Effector memory CD4-positive, alpha-beta T cell (primary cell): ENCODE data around the gene MST1.

Experiments used
- DNase-seq, 3 donors: peaks; one replicate each; pipeline ENCODE4 v3.0.0-alpha.2; 2020
- H3K27ac ChIP-seq: 2 replicates; pipeline ENCODE4 v1.7.0; 2013; ENCODE audit warnings: mild to moderate bottlenecking, low read length, moderate library complexity; ENCODE audit not compliant: insufficient read depth, poor library complexity, severe bottlenecking
- H3K27me3 ChIP-seq: replicated peaks from 2 replicates; pipeline ENCODE4 v1.7.0; 2013; ENCODE audit warnings: mild to moderate bottlenecking, low read length; ENCODE audit not compliant: insufficient read depth, control insufficient read depth, poor library complexity, severe bottlenecking
- H3K36me3 ChIP-seq: 2 replicates; pipeline ENCODE4 v1.7.0; 2013; ENCODE audit warnings: mild to moderate bottlenecking, low read length, moderate library complexity; ENCODE audit not compliant: control insufficient read depth, insufficient read depth
- H3K4me1 ChIP-seq: 2 replicates; pipeline ENCODE4 v1.7.0; 2013; ENCODE audit warnings: low read length, mild to moderate bottlenecking; ENCODE audit not compliant: control insufficient read depth, insufficient read depth, poor library complexity, severe bottlenecking
- H3K4me3 ChIP-seq: 2 replicates; pipeline ENCODE4 v1.7.0; 2013; ENCODE audit warnings: low read length, low read depth, mild to moderate bottlenecking; ENCODE audit not compliant: insufficient read depth, poor library complexity, severe bottlenecking
- H3K9me3 ChIP-seq: 2 replicates; pipeline ENCODE4 v1.7.0; 2013; ENCODE audit warnings: mild to moderate bottlenecking, low read length, moderate library complexity; ENCODE audit not compliant: control insufficient read depth

Gene MST1

GRCh38 chr3:49639551-49639950 is 49.7 kb downstream of the MST1 start:
- H3K4me3 ChIP-seq = no peak overlapping the region

DNA sequence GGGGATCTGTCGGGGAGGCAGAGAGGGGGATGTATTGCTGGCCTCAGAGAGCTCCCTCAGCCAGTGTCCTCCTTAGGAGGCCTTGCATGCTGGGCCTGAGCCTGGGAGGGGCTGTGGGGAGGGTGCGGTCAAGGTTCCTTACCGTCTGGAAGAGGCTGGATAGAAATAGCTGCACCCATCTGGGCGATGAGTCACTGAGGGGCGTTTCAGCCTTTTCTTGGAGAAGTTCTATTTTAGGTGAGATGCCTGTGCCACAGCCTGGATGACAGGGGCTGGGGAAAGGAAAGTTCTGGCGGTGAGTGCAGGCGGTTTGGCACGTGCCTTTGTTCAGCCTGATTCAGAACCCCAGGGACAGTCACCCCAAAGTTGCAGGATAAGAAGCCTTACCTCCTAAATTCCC is 50.8 kb downstream of the MST1 start:
- H3K27me3 ChIP-seq = no peaks in the 10 kb centered on the region
- no peak overlapping the region for H3K4me3 ChIP-seq
- no peaks in the 10 kb centered on the region for H3K9me3 ChIP-seq
- H3K36me3 ChIP-seq = no peaks in the 10 kb centered on the region
- no peak overlapping the region for H3K27ac ChIP-seq
- no peaks in the 10 kb centered on the region for H3K4me1 ChIP-seq
- DNase-seq = no peak

More at GRCh38 chr3:49639551-49639950, 49.7 kb downstream of the MST1 start:
- DNase-seq = no peak
- Histone ChIP-seq H3K27ac (no peak overlapping the region), H3K27me3 (no peaks in the 10 kb centered on the region), H3K4me1 (no peaks in the 10 kb centered on the region), H3K9me3 (no peaks in the 10 kb centered on the region), H3K36me3 (no peaks in the 10 kb centered on the region)

DNA sequence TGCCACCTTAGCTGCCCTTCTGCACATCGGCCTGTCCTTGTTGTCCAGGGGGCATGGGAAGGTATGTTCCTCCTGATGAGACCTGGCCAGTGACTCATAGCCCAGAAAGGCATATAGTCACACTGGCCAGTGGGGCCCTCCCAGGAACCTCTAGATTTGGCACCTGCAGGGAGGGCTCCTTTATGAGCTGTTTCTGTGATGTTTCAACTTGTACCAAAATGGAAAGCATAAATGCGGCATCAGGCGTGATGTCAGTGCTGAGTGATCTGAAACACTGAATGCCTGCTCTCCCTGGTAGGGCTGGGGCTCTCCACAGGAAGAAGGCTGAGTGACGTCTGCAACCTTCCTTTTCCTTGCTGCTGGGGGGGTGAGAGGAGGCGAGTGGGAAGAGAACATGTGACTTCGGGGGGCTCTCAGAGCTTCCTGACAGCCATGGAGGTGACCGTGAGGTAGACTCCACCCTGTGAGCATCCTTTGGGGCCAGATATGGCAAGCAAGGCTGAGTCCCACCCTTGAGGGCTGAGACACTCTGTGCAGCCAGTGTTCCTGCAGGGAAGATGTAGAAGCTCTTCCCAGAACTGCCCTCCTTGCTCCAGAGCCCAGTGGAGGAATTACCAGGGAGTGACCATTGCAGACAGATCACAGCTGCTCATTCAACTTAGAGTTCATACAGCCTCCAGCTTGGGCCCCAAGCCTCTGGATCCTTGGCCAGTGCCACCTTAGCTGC is 52.2 kb downstream of the MST1 start:
- H3K4me1 ChIP-seq = no peaks in the 10 kb centered on the region
- H3K36me3 ChIP-seq = no peaks in the 10 kb centered on the region
- no peak overlapping the region for H3K27ac ChIP-seq
- H3K27me3 ChIP-seq = no peaks in the 10 kb centered on the region
- H3K4me3 ChIP-seq = no peak overlapping the region
- no peaks in the 10 kb centered on the region for H3K9me3 ChIP-seq
- DNase-seq = no peak

DNA sequence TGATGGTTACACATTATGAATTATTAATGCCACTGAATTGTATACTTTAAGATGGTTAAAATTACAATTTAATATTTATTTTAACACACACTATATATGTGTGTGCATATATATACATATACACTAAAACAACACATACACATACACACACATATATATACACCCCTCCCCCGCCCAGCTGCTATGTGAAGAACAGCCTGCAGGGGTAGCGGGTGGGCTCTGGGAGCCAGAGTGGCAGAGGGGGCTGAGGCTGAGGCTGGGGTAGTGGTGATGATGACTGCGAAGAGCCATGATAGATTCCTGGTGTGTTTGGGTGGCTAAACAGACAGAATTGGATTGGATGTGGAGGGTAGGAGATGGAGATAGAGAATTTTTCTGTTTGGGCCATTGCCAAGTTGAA is 54.5 kb downstream of the MST1 start:
- Histone ChIP-seq H3K36me3 (no peaks in the 10 kb centered on the region), H3K27me3 (no peaks in the 10 kb centered on the region), H3K9me3 (no peaks in the 10 kb centered on the region), H3K4me3 (no peak overlapping the region), H3K27ac (no peak overlapping the region), H3K4me1 (no peaks in the 10 kb centered on the region)
- DNase-seq = no peak
